VCaP (cell line): ENCODE measurements around the gene CDK3.

Source experiments
- H3K27ac ChIP-seq: fragments of 450-650 bp; 2 replicates; pipeline ENCODE4 v1.5.1; 2017
- CTCF ChIP-seq: fragments of 450-650 bp; conservative IDR thresholded peaks from 2 replicates; pipeline ENCODE4 v1.5.1; 2017; ENCODE audit warnings: mild to moderate bottlenecking, moderate library complexity

Gene CDK3

GRCh38 chr17:76005263-76006149 lies 4.9 kb downstream of the CDK3 start:
- TF ChIP-seq CTCF = peak; percentile 83
- H3K27ac ChIP-seq = no peak overlapping the region

- no peak for TF ChIP-seq CTCF
- no peak overlapping the region for H3K27ac ChIP-seq
Observed at GRCh38 chr17:76007131-76007849, 6.6 kb downstream of the CDK3 start.

- H3K27ac ChIP-seq = no peak overlapping the region
- no peak for TF ChIP-seq CTCF
Observed at GRCh38 chr17:76007850-76008165, 7.2 kb downstream of the CDK3 start.

- no peak for TF ChIP-seq CTCF
- H3K27ac ChIP-seq = no peak overlapping the region
Observed at GRCh38 chr17:76008208-76008607, 7.6 kb downstream of the CDK3 start.

- no peak for TF ChIP-seq CTCF
- no peak overlapping the region for H3K27ac ChIP-seq
Observed at GRCh38 chr17:76008630-76009425, 8.2 kb downstream of the CDK3 start.

DNA sequence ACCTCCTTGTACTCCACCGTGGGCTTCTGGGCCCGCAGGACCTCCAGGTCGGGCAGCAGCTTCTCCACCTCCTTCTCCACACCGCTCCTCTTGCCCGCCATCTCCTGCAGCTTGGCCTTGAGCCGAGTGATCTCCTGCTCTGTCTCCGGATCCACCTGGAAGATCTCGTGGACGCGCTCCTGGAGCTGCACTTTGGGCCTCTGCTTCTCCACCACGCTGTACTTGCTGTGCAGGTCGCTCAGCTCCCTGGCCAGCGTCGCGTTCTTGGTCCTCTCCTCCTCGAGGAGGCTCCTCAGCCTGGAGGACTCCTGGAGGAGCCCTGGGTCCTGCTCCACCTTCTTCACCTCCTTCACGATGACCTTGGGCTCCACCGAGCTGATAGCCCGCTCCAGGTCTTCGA lies 8.8 kb downstream of the CDK3 start:
- no peak for TF ChIP-seq CTCF
- H3K27ac ChIP-seq = no peak overlapping the region
